ENCODE results near the gene PRDM10. TPM values are rescaled to one million over a fixed set of nuclear protein-coding genes. Genes with fewer than 3 reads are reported as not detected.

Gene PRDM10
- total RNA-seq, 1 experiment from 2014 or later, result 7.7 TPM

DNA sequence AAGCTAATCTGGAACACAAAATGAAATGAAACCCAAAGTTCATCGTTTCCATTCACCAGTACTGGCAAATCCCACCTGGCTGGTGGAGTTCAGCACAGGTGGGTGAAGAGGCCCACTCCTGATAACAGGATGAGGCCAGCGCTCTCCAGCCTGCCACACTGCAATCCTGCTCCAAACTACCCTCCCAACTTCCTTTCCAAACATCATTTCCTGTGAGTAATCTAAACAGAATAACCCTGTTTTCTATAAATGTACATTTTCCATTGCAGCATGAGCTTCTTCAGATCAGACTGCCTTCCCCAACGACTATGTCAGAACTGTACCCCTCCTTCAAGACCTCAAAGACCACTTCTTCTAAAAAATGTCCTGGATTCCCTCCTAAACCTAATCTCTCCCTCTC is 91.3 kb downstream of the PRDM10 start:
- no CpG with 5 or more reads among the region's 3 CpGs for WGBS (ENCODE audit: extremely low coverage, insufficient read length, low lambda C conversion rate)
- peak overlapping the region in 2 of 3 experiments; percentile 2 to 19; a peak in 1 of 7 replicates for H3K27ac Mint-ChIP-seq

More for the DNA sequence above, 91.3 kb downstream of the PRDM10 start:
- Histone ChIP-seq H4K8ac (replicated peaks; ENCODE audit: insufficient read length, low read depth, low read length) (no peak overlapping the region), H3K79me2 (ENCODE audit: insufficient read depth, low read length) (no peaks in the 10 kb centered on the region), H2AK5ac (ENCODE audit: insufficient read length, low read length) (no peak overlapping the region), H4K20me1 (ENCODE audit: control insufficient read depth, insufficient read depth, insufficient read length) (no peaks in the 10 kb centered on the region), H3K9ac (ENCODE audit: extremely low read depth, insufficient read length, low read length) (no peak overlapping the region), H3K23me2 (ENCODE audit: insufficient read length, low read depth, low read length, poor library complexity, severe bottlenecking) (no peaks in the 10 kb centered on the region), H2BK20ac (ENCODE audit: low read depth, low read length, poor library complexity, severe bottlenecking) (no peak overlapping the region), H2BK15ac (ENCODE audit: low read depth, low read length) (no peak overlapping the region), H3K18ac (ENCODE audit: insufficient read length, low read depth, low read length) (no peak overlapping the region), H3K56ac (ENCODE audit: insufficient read length, low read depth, low read length) (no peak overlapping the region), H3K27me3 (ENCODE audit: insufficient read depth, low read length) (no peaks in the 10 kb centered on the region), H2BK5ac (ENCODE audit: insufficient read length, low read length) (no peak overlapping the region), H4K91ac (ENCODE audit: insufficient read length, low read depth, low read length) (no peak overlapping the region), H2BK120ac (ENCODE audit: low read depth, low read length, poor library complexity, severe bottlenecking) (no peak overlapping the region), H3T11ph (ENCODE audit: low read length) (no peak overlapping the region), H4K5ac (ENCODE audit: insufficient read length, low read depth, low read length) (no peak overlapping the region), H3K4me2 (ENCODE audit: insufficient read depth, insufficient read length, low read length) (no peak overlapping the region), H2BK12ac (ENCODE audit: insufficient read length, low read depth, low read length) (no peak overlapping the region), H3K23ac (ENCODE audit: insufficient read length, low read depth, low read length) (no peak overlapping the region), H3K4me1 (ENCODE audit: insufficient read depth, low read length) (no peaks in the 10 kb centered on the region), H3K14ac (ENCODE audit: insufficient read depth, low read length) (no peak overlapping the region), H3K4ac (ENCODE audit: low read depth, low read length) (no peak overlapping the region), H3K79me1 (ENCODE audit: insufficient read depth, low read depth, low read length, poor library complexity, severe bottlenecking) (no peaks in the 10 kb centered on the region), H2AFZ (ENCODE audit: low read length) (no peak overlapping the region), H3K27ac (ENCODE audit: insufficient read length, low read depth, low read length) (no peak overlapping the region), H3K9me3 (ENCODE audit: control insufficient read depth, low read depth, low read length) (no peaks in the 10 kb centered on the region)
- DNase-seq, result no peak
- H3K4me1 Mint-ChIP-seq, result peaks cover 4% of the 10 kb centered on the region in 2 experiments; a peak in 3 of 4 replicates
- peaks cover 25 to 65% (median 46%) of the 10 kb centered on the region in 3 experiments; a peak in 6 of 7 replicates for H3K36me3 Mint-ChIP-seq (ENCODE audit: insufficient read depth in 1 of 3, low read depth in 3 of 3)
- no peak overlapping the region for H3K4me3 Mint-ChIP-seq
- H3K27me3 Mint-ChIP-seq (ENCODE audit: low read depth), result no peaks in the 10 kb centered on the region
- H3K9me3 Mint-ChIP-seq, result no peaks in the 10 kb centered on the region
- TF ChIP-seq, protein P1, sequence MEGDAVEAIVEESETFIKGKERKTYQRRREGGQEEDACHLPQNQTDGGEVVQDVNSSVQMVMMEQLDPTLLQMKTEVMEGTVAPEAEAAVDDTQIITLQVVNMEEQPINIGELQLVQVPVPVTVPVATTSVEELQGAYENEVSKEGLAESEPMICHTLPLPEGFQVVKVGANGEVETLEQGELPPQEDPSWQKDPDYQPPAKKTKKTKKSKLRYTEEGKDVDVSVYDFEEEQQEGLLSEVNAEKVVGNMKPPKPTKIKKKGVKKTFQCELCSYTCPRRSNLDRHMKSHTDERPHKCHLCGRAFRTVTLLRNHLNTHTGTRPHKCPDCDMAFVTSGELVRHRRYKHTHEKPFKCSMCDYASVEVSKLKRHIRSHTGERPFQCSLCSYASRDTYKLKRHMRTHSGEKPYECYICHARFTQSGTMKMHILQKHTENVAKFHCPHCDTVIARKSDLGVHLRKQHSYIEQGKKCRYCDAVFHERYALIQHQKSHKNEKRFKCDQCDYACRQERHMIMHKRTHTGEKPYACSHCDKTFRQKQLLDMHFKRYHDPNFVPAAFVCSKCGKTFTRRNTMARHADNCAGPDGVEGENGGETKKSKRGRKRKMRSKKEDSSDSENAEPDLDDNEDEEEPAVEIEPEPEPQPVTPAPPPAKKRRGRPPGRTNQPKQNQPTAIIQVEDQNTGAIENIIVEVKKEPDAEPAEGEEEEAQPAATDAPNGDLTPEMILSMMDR (conservative IDR thresholded peaks at IDR 0.05), result no peak

All from H9 (cell line).